Thyroid gland (tissue), 4 donors: ENCODE measurements around the gene SHF.

Source experiments
- CTCF ChIP-seq, 6 experiments: fragments of 200-600 bp in 3 of 6; fragments of 450-650 bp in 3 of 6; sonication (generic) in 3 of 6; IDR thresholded peaks; one replicate each; pipeline ENCODE4 v1.5.1; 2016 to 2019; ENCODE audit warnings: antibody characterized with exemption in 6 of 6, mild to moderate bottlenecking in 2 of 6, inconsistent platforms in 1 of 6, moderate library complexity in 1 of 6
- POLR2A ChIP-seq, 2 donors: fragments of 450-650 bp; IDR thresholded peaks; one replicate each; pipeline ENCODE4 v1.6.1; 2017; ENCODE audit warnings: antibody characterized with exemption in 2 of 2, mild to moderate bottlenecking in 2 of 2, moderate library complexity in 1 of 2

GRCh38 chr15:45185069-45185779 is 2.5 kb downstream of the SHF start:
- TF ChIP-seq CTCF (IDR thresholded peaks at IDR 0.05) (no peak), POLR2A (IDR thresholded peaks at IDR 0.05) (no peak)
